ENCODE data around the gene MEIKIN. TPM values are rescaled to one million over a fixed set of nuclear protein-coding genes. Genes with fewer than 3 reads are reported as not detected.

The MEIKIN gene
- total and polyA plus RNA-seq, 2 of the 8 experiments (the other 6 are each of a cell fraction or from before 2014, with no cell fraction given): not detected

DNA sequence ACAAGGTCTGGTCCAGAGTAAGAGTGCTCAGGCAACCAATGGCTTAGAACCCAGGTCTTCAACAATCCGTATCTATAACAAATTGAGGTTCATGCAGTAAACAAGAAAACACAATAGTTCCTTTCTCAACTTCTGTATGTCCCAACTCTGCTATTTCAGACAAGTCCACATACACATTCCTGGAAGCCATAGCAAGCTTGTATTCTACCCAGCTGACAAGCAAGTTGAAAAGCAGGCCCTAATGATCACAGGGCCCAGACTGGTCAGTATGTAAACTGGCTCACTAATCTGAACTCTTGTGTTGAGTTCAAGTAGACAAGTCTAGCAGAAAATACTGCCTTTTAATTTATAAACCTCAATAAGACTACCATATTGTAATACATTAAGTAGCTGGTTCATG, 175.5 kb downstream of the MEIKIN start:
- DNase-seq (ENCODE audit: low read depth in 1 of 2, low spot score in 2 of 2) (no peak), FAIRE-seq (no peak)
- no peak overlapping the region for H3K27ac ChIP-seq (ENCODE audit: low read depth, low read length)
- H4K20me1 ChIP-seq (replicated peaks in 1 of 2; ENCODE audit: control insufficient read depth in 1 of 2, insufficient read depth in 2 of 2, low read length in 2 of 2): peaks cover 4 to 5% of the 10 kb centered on the region in 2 experiments
- no peak overlapping the region for H3K4ac ChIP-seq (replicated peaks; ENCODE audit: insufficient read length, low read depth, low read length)
- H3K9me3 ChIP-seq (ENCODE audit: insufficient read depth in 2 of 2, low read depth in 1 of 2, low read length in 1 of 2): no peaks in the 10 kb centered on the region
- H2BK15ac ChIP-seq (ENCODE audit: low read length): no peak overlapping the region
- H2AFZ ChIP-seq (ENCODE audit: low read length): no peak overlapping the region
- no peak overlapping the region for H2BK120ac ChIP-seq (replicated peaks; ENCODE audit: low read depth, low read length)
- no peak overlapping the region for H2BK20ac ChIP-seq (ENCODE audit: low read length)
- no peaks in the 10 kb centered on the region; the same call in none of the 2 replicates for H3K79me1 ChIP-seq (ENCODE audit: low read depth, low read length)
- H3K9ac ChIP-seq (replicated peaks in 1 of 4; ENCODE audit: extremely low read depth in 1 of 4, low read depth in 3 of 4, low read length in 3 of 4): no peak overlapping the region
- H3K4me3 ChIP-seq (ENCODE audit: extremely low read depth in 1 of 4, insufficient read depth in 2 of 4, low read depth in 3 of 4, low read length in 4 of 4): no peak overlapping the region
- WGBS, 2 experiments (ENCODE audit: extremely low coverage in 1 of 2, insufficient coverage in 1 of 2, insufficient read length in 1 of 2, insufficient replicate concordance in 2 of 2, low coverage in 1 of 2, low lambda C conversion rate in 2 of 2, missing lambda C conversion rate in 1 of 2): 94% methylated on average over 1 of the region's 1 CpG; no CpG with 5 or more reads in 1 of the 2 experiments
- no peak overlapping the region for H4K8ac ChIP-seq (ENCODE audit: extremely low read depth, insufficient read depth, low read length)
- no peak overlapping the region for H3K23ac ChIP-seq (ENCODE audit: insufficient read length)
- ChIA-PET CTCF (ENCODE audit: partially characterized antibody) (interaction anchor here (0.5 kb wide), 1 partner anchor 640 kb away, joined by 3 read pairs; no protein-coding TSS in a partner anchor), POLR2A (ENCODE audit: partially characterized antibody) (no interaction called here)
- no peak overlapping the region for H3K14ac ChIP-seq (ENCODE audit: insufficient read length)
- H2BK5ac ChIP-seq (ENCODE audit: low read depth, low read length): no peak overlapping the region
- no peak overlapping the region for H3K4me2 ChIP-seq (ENCODE audit: insufficient read depth in 1 of 2, low read depth in 2 of 2, low read length in 2 of 2)
- H3K23me2 ChIP-seq (ENCODE audit: low read depth, low read length): no peaks in the 10 kb centered on the region
- H3K27me3 ChIP-seq (replicated peaks in 1 of 4; ENCODE audit: control insufficient read depth in 3 of 4, extremely low read depth in 1 of 4, insufficient read depth in 3 of 4, low read length in 3 of 4): no peaks in the 10 kb centered on the region
- H3K18ac ChIP-seq (ENCODE audit: extremely low read depth, low read length): no peak overlapping the region
- no peak overlapping the region for H4K5ac ChIP-seq (ENCODE audit: insufficient read length, low read depth, low read length)
- no peaks in the 10 kb centered on the region for H3K36me3 ChIP-seq (ENCODE audit: control insufficient read depth in 2 of 4, insufficient read depth in 4 of 4, low read length in 3 of 4)
- H2BK12ac ChIP-seq (ENCODE audit: low read depth, low read length): no peak overlapping the region
- no peak overlapping the region for H3K56ac ChIP-seq (replicated peaks; ENCODE audit: insufficient read length, low read depth, low read length)
- no peaks in the 10 kb centered on the region for H3K4me1 ChIP-seq (replicated peaks in 1 of 4; ENCODE audit: control insufficient read depth in 3 of 4, insufficient read depth in 4 of 4, low read length in 3 of 4)
- H4K91ac ChIP-seq (replicated peaks; ENCODE audit: insufficient read length, low read length): no peak overlapping the region
- H3K79me2 ChIP-seq (ENCODE audit: control insufficient read depth in 1 of 2, insufficient read depth in 2 of 2, low read length in 2 of 2): peaks cover 0 to 85% of the 10 kb centered on the region in 2 experiments; a peak in 3 of 4 replicates
- H2AK5ac ChIP-seq (ENCODE audit: low read depth, low read length): no peak overlapping the region
- TF ChIP-seq, protein P1, sequence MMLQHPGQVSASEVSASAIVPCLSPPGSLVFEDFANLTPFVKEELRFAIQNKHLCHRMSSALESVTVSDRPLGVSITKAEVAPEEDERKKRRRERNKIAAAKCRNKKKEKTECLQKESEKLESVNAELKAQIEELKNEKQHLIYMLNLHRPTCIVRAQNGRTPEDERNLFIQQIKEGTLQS (IDR thresholded peaks at IDR 0.05; ENCODE audit: insufficient read depth, low read depth, low read length): no peak
- TF ChIP-seq CHD2 (IDR thresholded peaks at IDR 0.05; ENCODE audit: low read length) (no peak), EGR1 (IDR thresholded peaks at IDR 0.05; ENCODE audit: borderline replicate concordance, low read depth, low read length) (no peak), SAP30 (IDR thresholded peaks at IDR 0.05; ENCODE audit: insufficient read depth, insufficient replicate concordance, low read length) (no peak), POLR2A (IDR thresholded peaks at IDR 0.05; ENCODE audit: control extremely low read depth in 1 of 2, low read depth in 2 of 2, low read length in 2 of 2) (no peak), EP300 (IDR thresholded peaks at IDR 0.05; ENCODE audit: borderline replicate concordance in 1 of 2, low read depth in 2 of 2, low read length in 2 of 2) (no peak), CBX8 (IDR thresholded peaks at IDR 0.05; ENCODE audit: borderline replicate concordance, low read depth, low read length) (no peak), YY1 (IDR thresholded peaks at IDR 0.05; ENCODE audit: low read depth, low read length) (no peak), ASH2L (IDR thresholded peaks at IDR 0.05; ENCODE audit: low read length) (no peak), ZNF274 (IDR thresholded peaks at IDR 0.05; ENCODE audit: borderline replicate concordance, extremely low read depth, low read length) (no peak), SP4 (IDR thresholded peaks at IDR 0.05; ENCODE audit: low read length) (no peak), JUN (IDR thresholded peaks at IDR 0.05; ENCODE audit: low read depth, low read length) (no peak), TAF1 (IDR thresholded peaks at IDR 0.05; ENCODE audit: low read depth, low read length) (no peak), POU5F1 (IDR thresholded peaks at IDR 0.05; ENCODE audit: low read depth, low read length) (no peak)
- TF ChIP-seq, protein P2, sequence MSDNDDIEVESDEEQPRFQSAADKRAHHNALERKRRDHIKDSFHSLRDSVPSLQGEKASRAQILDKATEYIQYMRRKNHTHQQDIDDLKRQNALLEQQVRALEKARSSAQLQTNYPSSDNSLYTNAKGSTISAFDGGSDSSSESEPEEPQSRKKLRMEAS (IDR thresholded peaks at IDR 0.05): no peak
